ENCODE measurements around the gene DIAPH3.
"Not testable (repeated sequence)": the region's sequence is repeated elsewhere in the genome, so short reads cannot be mapped to it uniquely, and the experiment has no call there.

Gene DIAPH3

GRCh38 chr13:60163478-60164233, at the start of gene DIAPH3:
TSS of gene DIAPH3 (minus strand) at chr13:60163928. CDS start at chr13:60163766, 162 bp downstream.
- peak within 1 kb of the TSS; percentile 97 for H3K4me3 ChIP-seq (ENCODE audit: low read depth, low read length)
- DNase-seq (ENCODE audit: low read depth) = peak; percentile 97
- no peak for TF ChIP-seq CTCF (IDR thresholded peaks at IDR 0.05; ENCODE audit: insufficient read depth, low read depth, low read length, missing control alignments)

GRCh38 chr13:60213236-60213744, 49.6 kb upstream of the DIAPH3 start:
- no peak overlapping the region for H3K4me3 ChIP-seq (ENCODE audit: low read depth, low read length)
- no peak for TF ChIP-seq CTCF (IDR thresholded peaks at IDR 0.05; ENCODE audit: insufficient read depth, low read depth, low read length, missing control alignments)
- DNase-seq (ENCODE audit: low read depth) = no peak

GRCh38 chr13:60211548-60211947, 47.8 kb upstream of the DIAPH3 start:
- no peak overlapping the region for H3K4me3 ChIP-seq (ENCODE audit: low read depth, low read length)
- TF ChIP-seq CTCF (IDR thresholded peaks at IDR 0.05; ENCODE audit: insufficient read depth, low read depth, low read length, missing control alignments) = no peak
- DNase-seq (ENCODE audit: low read depth) = no peak

- TF ChIP-seq CTCF (IDR thresholded peaks at IDR 0.05; ENCODE audit: insufficient read depth, low read depth, low read length, missing control alignments) = no peak
- no peak overlapping the region for H3K4me3 ChIP-seq (ENCODE audit: low read depth, low read length)
- no peak for DNase-seq (ENCODE audit: low read depth)
Observed at GRCh38 chr13:60210510-60211330, 47.0 kb upstream of the DIAPH3 start.

DNA sequence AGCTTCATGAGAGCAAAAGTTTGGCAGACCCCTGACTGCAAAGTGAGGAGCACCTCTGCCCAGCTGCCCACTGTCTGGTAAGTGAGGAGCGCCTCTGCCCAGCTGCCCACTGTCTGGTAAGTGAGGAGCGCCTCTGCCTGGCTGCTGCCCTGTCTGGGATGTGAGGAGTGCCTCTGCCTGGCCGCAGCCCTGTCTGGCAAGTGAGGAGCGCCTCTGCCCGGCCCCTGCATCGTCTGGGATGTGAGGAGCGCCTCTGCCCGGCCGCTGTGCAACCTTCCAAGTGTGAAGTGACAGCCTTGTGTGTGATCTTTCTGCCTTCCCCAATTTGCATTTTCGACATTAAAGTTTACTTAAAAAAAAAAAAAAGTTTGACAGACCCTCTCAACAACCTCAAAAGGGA, 41.8 kb upstream of the DIAPH3 start:
- not testable (repeated sequence) for H3K4me3 ChIP-seq (ENCODE audit: low read depth, low read length); DNase-seq (ENCODE audit: low read depth)

DNA sequence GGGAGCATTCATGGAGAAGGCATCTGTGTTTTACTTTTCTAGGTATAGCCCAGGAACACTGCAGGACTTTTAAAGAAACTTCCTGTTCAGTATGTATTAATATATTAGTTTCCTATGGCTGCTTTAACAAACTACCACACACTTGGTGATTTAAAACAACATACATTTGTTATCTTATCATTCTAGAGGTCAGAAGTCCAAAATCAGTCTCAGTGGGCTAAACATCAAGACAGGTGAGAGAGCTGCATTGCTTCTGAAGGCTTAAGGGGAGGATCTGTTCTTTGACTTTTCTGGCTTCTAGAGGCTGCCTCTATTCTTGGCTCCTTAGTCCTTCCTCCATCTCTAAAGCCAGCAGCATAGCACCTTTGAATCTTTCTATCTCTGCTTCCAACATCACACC, 37.6 kb upstream of the DIAPH3 start:
- no peak overlapping the region for H3K4me3 ChIP-seq (ENCODE audit: low read depth, low read length)
- no peak for TF ChIP-seq CTCF (IDR thresholded peaks at IDR 0.05; ENCODE audit: insufficient read depth, low read depth, low read length, missing control alignments)
- no peak for DNase-seq (ENCODE audit: low read depth)

DNA sequence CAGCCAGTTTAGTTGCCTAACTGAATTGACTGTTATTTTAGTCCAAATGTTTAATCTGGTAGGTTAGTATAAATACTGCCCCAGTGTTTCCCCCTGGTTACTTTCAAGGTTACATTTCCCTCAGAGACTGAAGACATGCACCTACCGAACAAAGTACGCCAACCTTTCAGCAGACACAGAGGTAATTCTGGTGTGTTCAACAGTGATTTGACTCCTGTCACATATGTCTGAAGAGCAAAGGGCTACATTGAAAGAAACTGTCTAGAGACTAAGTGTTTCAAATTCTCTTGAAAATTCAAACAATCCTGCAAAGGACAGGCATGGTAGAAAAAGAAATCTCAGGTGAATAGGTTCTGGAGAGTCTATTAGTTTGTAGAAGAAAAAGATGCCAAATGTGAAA, 32.2 kb upstream of the DIAPH3 start:
- DNase-seq (ENCODE audit: low read depth); H3K4me3 ChIP-seq (ENCODE audit: low read depth, low read length): not testable (repeated sequence)
